ENCODE measurements around the gene RASAL1.
"Not testable (repeated sequence)": the region's sequence is repeated elsewhere in the genome, so short reads cannot be mapped to it uniquely, and the experiment has no call there.

Gene RASAL1

GRCh38 chr12:113141716-113142115 lies 6.2 kb upstream of the RASAL1 start:
- FAIRE-seq: not testable (repeated sequence)

- FAIRE-seq: no peak
Observed at GRCh38 chr12:113140706-113141105, 5.1 kb upstream of the RASAL1 start.

- FAIRE-seq: no peak
Observed at GRCh38 chr12:113138826-113139225, 3.3 kb upstream of the RASAL1 start.

- no peak for FAIRE-seq
Observed at GRCh38 chr12:113137861-113138783, 2.6 kb upstream of the RASAL1 start.

- FAIRE-seq: no peak
Observed at GRCh38 chr12:113136990-113137511, 1.5 kb upstream of the RASAL1 start.

GRCh38 chr12:113136128-113136989 lies 798 bp upstream of the RASAL1 start:
- no peak for FAIRE-seq

GRCh38 chr12:113134521-113134951 lies 1.0 kb downstream of the RASAL1 start:
- no peak for FAIRE-seq

- no peak for FAIRE-seq
Observed at GRCh38 chr12:113134071-113134470, 1.5 kb downstream of the RASAL1 start.

- FAIRE-seq: no peak
Observed at GRCh38 chr12:113133666-113134065, 1.9 kb downstream of the RASAL1 start.

GRCh38 chr12:113133036-113133435 lies 2.5 kb downstream of the RASAL1 start:
- FAIRE-seq: no peak

- no peak for FAIRE-seq
Observed at GRCh38 chr12:113131556-113131955, 4.0 kb downstream of the RASAL1 start.

- FAIRE-seq: no peak
Observed at GRCh38 chr12:113130457-113131135, 5.0 kb downstream of the RASAL1 start.

- FAIRE-seq: no peak
Observed at GRCh38 chr12:113129664-113130456, 5.7 kb downstream of the RASAL1 start.

GRCh38 chr12:113128802-113129663 lies 6.5 kb downstream of the RASAL1 start:
- FAIRE-seq: no peak

- FAIRE-seq: no peak
Observed at GRCh38 chr12:113127791-113128199, 7.8 kb downstream of the RASAL1 start.

- FAIRE-seq: no peak
Observed at GRCh38 chr12:113120670-113121370, 14.7 kb downstream of the RASAL1 start.

- no peak for FAIRE-seq
Observed at GRCh38 chr12:113119980-113120669, 15.4 kb downstream of the RASAL1 start.

GRCh38 chr12:113118142-113118541 lies 17.4 kb downstream of the RASAL1 start:
- no peak for FAIRE-seq

- FAIRE-seq: not testable (repeated sequence)
Observed at GRCh38 chr12:113117684-113118083, 17.9 kb downstream of the RASAL1 start.

- no peak for FAIRE-seq
Observed at GRCh38 chr12:113116875-113117274, 18.7 kb downstream of the RASAL1 start.
